T-helper 9 cell (primary cell): ENCODE measurements around the gene RXFP2.

Experiments
- DNase-seq: peaks from one replicate; pipeline ENCODE4 v3.0.0-alpha.2; 2020

Gene RXFP2

DNA sequence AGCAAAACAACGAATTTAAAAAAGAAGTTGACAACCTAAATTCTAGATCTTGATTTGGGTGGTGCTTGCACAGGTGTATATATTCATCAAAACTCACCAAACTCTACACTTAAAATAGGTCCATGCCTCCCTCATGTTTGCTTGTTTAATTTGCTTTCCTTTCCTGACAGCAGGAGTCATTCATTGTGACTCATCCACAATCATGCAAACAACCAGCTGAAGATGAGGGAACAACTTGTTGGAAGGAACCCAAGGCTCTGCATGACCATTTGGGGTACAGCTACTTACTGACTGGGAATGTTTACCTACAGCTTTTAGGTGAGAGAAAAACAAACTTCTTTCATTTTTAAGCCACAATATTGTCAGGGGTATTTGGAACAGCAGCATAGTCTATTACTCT is 96.6 kb downstream of the RXFP2 start:
- DNase-seq, result no peak

DNA sequence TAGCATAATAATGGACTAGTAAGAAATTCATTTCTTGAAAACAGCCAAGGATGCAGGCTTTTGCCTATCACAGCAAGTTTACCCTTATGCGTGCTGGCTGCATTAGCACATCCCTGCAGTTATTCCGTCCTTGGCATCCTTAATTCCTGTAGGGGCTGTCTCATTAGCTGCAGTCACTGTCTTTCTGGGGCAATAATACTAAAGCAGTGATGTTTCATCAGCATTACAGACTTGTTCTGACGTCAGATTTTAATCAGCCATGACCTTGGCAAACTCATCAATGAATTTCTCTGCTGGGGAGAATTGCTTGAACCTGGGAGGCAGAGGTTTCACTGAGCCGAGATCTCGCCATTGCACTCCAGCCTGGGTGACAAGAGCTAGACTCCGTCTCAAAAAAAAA is 103.7 kb downstream of the RXFP2 start:
- no peak for DNase-seq

DNA sequence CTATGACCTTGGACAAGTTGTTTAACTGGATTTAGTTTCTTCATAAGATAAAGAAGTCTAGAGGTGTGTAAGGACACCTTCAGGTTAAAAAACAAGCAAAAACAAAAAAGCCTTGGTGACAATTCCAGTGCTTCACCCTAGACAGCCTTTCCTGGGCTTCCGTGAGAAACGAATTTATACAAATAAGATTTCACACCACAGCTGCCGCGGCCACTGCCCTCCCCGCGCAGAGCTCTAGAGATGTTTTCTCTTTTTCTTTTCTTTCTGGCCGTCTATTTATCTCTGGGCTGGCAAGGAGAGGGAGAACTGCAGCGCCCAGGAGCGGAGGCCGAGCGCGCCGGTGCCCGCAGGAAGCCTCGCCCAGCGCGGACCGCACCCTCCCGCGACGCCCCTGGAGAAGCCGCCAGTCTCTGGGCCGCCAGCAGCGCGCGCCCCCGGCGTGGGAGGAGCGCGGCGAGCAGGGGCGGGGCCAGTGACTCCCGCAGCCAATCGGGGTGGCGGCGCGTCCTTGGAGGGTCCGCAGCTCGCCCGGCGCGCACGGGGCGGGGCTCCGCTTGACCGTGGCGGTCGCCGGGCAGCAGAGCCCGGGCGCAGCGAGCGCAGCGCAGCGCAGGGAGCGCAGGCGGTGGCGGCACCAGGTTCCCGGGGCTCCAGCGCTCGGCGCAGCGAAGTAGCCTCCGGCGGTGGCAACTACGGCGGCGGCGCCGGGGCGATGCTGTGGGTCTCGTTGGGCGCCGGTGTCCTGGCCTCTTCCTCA is 107.0 kb downstream of the RXFP2 start:
- peak; percentile 68 for DNase-seq

DNA sequence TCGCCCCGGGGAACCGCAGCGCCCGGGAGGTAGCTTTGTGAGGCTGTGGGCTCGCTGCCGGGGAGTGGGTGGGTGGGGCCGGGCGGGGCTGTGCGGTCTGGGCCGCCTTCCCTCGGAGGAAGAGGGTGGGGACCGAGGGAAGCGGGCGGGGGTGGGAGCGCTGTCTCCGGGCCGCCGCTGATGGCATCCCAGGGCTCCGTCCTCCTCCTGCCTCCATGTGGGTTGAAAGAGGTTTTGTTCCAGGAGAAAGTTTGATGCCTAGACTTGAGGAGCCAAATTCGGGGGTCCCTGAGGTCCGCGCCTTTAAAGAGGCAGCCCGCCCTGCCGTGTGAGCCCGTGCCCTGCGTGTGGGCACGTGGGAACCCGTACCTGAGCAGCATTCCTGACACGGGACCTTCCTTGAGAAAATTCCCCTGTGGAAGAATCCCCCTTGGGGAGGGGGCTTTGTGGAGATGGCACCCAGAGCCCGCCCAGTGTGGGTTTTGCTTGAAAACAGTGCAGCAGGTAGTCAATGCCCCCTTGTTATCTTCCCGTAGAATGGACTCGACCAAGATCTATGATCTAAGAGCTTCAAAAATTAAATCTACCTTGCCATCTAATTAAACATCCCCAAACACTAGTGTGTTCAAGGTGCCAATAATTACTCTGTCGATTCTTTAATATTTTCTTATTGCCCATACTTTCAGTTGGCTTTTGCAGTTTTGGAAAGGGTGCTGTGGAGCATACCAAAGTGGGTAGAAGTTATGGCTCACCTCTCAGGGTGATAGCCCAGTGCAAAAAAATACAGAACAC is 107.8 kb downstream of the RXFP2 start:
- DNase-seq, result no peak

DNA sequence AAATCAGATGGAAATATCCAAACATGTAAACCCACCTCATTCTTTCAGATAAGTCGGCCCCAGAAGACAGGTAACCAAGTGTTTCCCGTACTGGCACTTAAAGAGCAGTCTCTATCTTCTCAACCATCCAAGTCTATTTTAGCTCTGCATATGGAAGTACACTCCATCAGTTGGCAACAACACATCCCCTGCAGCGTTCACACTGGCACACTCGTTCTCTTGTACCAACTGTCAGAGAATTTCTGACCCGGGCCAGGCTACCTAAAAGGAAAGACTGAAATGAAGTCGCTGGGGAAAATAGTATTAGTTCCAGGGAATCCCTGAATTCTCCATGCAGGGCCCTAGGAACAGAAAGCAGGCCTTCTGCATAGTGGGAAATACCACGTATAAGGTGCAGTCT is 109.3 kb downstream of the RXFP2 start:
- no peak for DNase-seq

DNA sequence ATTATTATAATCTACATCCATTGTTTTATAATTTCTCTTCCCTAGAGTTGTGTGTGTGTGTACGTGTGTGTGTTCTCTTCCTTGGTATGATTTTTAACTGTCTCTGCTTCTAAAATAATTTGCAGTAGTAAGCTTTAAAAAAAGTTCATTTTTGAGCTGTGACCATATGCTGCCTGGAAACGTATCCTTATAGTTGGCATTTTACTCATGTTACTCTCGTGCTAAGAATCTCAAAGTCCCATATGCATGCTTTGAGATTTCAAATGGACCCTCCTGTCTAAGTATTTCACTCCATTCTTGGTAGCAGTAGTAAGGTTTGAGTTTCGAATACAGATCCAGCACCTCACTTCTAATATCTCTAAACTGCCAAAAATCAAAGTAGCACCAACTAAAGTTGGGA is 109.9 kb downstream of the RXFP2 start:
- no peak for DNase-seq

DNA sequence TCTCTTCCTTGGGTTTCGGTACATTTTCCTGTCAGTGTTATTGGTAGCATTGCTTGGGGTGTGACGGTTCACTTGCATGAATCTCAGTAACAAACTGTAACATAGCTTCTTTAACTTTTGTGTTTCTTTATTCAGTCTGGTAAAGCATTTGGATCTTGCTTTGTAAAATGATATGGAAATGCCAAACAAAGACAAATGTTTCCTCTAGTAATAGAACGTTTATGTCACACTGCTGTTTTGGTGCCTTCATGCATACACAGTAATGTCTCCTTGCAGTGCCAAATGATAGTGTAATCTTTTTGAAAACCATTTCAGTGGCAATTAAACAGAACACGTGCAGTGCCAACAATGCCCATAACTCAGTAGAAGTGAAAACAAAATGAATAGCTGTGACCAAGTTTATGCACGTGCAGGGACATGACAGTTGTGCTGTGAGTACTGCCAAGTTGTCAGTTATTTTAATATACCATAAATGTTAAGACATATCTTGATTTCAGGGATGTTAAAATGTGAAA is 110.8 kb downstream of the RXFP2 start:
- no peak for DNase-seq

DNA sequence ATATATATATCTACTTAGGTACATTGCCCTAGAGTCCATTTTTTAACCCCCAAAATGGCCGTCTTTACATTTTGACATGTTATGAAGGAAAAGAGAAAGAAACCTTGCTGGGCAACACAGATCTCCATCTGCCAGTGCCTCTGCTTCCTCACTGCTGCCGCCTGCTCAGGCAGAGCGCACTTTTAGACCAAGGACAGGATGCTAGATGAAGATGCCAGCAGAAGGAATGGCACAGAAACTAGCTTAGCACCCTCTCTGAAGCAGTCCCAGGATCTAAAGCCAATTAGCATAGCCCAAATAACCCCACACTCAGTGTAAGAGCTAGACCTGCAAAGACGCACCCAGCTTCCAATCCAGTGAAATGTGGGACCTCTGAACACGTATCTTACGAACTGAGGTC is 111.9 kb downstream of the RXFP2 start:
- DNase-seq, result no peak
